ENCODE data around the gene AATF.

AATF gene, protein sequence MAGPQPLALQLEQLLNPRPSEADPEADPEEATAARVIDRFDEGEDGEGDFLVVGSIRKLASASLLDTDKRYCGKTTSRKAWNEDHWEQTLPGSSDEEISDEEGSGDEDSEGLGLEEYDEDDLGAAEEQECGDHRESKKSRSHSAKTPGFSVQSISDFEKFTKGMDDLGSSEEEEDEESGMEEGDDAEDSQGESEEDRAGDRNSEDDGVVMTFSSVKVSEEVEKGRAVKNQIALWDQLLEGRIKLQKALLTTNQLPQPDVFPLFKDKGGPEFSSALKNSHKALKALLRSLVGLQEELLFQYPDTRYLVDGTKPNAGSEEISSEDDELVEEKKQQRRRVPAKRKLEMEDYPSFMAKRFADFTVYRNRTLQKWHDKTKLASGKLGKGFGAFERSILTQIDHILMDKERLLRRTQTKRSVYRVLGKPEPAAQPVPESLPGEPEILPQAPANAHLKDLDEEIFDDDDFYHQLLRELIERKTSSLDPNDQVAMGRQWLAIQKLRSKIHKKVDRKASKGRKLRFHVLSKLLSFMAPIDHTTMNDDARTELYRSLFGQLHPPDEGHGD

DNA sequence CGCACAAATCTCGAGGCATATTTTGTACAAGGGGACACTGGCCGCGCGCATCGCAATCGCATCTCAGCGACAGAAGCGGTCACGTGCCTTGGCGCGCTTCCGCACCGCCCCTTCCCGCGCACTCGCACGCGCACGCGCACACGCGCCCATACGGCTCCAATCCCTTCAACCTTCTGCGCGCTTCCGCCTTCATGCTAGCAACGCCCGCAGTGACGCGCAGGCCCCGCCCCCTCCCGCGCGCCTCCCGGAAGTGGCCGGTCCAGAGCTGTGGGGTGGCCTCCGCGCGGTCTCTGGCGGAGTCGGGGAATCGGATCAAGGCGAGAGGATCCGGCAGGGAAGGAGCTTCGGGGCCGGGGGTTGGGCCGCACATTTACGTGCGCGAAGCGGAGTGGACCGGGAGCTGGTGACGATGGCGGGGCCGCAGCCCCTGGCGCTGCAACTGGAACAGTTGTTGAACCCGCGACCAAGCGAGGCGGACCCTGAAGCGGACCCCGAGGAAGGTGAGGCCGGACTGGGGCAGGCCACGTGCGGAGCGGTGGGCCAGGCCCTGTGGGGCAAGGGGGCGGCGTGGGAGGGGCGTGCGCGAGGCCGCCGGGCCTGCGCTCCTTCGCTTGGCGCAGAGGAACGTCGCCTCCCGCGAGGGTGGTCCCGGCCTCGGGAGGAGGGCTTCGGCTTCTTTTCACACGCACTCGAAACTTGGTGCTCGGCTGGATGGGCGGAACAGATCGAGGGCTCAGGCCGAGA lies at the start of gene AATF:
AATF (plus strand) TSS at position 238 of the 744 bp plus-strand sequence; CDS start at position 410, 172 bp downstream.
- DNase-seq (ENCODE audit: low read depth): peak; percentile 90

DNA sequence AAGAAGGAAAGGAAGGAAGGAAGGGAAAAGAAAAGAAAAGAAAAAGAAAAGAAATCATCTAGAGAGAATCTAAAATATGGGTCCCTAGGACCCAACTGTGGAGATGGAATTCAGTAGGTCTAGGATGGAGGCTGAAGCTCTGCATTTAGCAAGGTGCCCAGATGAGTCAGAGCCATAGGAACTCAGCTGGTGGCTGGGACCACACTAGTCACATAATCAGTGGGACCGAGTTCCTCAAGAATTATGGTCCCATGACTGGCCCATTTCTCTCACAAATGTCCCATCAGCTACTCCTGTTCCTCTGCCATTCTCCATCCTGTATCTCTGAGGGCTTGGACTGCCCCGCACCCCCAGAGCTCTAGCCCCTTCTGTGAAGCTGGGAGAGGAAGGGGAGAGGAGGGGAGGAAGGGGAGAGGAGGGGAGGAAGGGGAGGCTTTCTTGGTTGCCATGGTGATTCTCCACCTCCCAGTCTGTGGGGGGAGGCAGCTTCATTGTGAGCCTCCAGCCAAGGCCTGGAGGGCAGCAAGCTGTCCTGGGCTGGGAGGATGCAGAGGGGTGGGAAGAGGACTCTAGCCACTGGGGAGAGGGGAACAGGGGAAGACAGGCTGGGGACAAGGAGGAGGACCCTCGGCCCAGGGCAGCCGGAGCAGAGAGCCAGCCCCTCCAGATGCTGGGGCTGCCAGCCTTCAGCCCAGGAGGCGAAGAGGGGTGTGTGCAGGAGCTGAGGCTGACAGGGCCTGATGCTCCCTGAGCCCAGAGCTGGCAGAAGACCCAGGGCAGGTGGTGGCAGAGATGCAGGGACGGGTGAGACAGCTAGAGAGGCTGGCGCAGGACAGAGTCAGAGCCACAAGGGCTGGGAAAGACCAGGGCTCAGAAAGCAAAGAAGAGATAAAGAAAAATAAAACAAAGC lies 49.2 kb upstream of the AATF start:
- no peak for DNase-seq (ENCODE audit: low read depth)

DNA sequence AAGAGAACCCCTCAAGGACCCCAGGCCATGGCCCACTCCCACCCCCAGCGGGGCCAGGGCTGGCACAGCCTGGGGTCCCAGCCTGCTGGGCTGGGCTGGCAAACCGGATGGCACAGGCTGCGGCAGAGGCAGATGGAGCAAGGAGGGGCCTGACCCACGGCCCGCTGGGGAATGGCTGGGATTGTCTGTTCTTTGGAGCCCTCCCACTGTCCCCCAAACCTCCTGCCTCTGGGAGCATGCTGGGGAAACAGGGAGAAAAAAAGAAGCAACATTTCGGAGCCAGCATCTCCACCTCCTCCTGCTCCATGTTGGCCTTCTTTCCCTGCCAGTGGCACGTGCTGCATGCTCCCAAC lies 48.6 kb upstream of the AATF start:
- no peak for DNase-seq (ENCODE audit: low read depth)

DNA sequence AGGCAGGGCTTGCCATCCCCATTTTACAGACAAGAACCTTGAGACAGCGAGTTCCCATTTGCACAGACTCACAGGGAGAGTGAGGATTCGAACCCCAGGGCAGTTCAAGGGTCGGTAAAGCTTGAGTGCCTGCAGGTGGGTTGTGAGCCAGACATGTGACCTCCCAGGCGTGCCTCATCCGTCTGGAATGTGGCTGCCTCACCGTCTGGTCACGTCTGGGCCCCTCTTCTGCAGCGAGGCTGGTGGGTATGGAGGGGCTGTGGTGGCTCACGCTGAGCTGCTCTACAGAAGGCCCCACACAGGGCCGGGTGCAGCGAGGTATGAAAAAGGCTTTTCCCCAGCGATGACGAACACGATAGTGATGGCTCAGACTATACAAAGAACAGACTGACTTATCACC lies 47.2 kb upstream of the AATF start:
- DNase-seq (ENCODE audit: low read depth): peak; percentile 64

DNA sequence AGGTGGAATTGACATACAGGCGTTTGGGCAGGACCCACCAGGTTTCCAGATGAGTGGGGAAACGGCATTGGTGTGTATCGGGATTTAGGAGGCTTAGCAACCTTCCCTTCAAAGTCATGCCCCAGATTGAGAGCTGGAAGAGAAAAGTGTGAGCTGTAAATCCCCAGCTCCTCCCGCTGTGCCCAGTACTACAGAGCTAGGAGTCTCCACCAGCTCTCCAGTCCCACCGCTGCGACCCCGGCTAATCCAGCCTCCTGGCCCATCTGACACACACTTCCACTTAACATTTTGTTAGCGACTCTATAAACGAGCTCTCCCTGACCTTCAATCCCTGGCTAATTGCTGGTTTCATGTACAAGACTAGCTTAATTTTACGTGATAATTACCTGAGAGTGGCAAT lies 41.3 kb upstream of the AATF start:
- no peak for DNase-seq (ENCODE audit: low read depth)

DNA sequence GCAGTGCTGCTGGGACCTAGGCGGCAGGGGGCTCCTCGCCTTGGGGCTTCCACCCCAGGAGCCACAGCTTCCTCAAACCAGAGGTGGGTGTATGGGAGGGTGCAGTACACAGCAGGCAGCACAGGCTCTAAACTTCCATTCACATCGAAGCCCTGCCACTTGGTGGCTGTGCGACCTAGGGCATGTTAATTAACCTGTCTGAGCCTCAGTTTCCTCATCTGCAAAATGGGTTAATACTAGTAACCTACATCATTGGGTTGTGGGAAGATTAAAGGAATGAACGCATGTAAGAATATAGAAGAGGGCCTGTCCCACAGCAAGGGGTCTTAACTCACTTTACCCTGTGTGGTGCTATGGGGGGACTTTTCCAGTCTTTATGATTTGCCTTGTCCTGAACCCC lies 38.2 kb upstream of the AATF start:
- no peak for DNase-seq (ENCODE audit: low read depth)

DNA sequence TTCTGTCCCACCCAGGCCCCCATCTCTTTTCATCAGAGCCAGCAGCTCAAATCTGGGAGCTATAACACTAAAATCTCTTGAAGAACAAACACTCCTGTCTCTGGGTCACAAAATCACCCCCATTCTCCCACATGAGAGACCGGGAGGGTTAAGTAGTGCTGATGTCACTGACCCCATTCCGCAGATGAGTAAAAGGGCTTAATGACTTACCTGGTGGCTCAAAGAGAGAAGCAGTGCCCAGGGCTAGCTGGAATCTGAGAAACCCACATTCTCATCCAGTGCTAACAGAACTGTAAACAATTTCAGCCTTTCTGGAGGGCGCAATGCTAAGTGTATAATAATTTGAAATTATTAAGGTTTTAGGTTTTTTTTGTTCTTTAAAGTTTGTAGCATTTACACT lies 37.8 kb upstream of the AATF start:
- DNase-seq (ENCODE audit: low read depth): no peak

DNA sequence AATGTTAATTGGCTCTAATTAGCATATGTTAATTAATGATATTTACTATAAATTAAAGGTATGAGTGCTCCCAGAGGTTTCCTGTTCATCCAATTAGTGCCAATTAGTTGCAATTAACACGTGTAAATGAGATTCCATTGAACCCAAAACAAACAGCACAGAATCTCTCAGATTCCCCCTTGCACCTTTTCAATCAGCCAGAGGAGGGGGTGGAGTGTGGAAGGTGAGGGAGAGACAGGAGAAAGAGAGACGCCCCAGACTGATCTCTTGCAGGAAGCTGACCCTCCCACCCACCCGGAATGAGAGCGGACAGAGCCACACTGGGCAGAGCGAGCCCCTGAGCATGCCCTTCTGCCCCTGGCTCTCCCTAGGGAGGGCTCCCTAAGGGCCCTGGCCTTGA lies 35.6 kb upstream of the AATF start:
- DNase-seq (ENCODE audit: low read depth): no peak

DNA sequence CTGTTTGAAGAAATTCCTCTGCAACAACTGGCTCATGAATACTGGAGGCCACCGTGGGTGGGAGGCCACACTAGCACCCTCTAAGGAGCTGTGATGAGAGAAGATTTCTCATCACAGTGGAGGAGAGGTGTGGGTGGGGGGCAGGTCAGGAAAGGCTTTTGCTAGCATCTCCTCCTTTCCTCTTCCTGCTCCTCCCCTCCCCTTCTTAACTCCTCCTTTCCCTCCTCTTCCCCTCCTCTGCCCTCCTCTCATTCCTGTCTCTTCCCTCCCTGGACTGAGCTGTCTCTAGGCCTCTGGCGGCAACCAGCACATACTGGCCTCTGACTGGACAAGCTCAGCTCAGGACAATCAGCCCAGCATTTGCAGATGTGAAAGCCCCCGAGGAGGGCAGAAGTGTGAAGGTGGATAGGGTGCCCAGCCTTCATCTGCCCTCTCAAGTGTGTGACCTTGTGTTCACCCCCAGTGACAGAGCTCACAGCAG lies 30.5 kb upstream of the AATF start:
- peak; percentile 69 for DNase-seq (ENCODE audit: low read depth)

DNA sequence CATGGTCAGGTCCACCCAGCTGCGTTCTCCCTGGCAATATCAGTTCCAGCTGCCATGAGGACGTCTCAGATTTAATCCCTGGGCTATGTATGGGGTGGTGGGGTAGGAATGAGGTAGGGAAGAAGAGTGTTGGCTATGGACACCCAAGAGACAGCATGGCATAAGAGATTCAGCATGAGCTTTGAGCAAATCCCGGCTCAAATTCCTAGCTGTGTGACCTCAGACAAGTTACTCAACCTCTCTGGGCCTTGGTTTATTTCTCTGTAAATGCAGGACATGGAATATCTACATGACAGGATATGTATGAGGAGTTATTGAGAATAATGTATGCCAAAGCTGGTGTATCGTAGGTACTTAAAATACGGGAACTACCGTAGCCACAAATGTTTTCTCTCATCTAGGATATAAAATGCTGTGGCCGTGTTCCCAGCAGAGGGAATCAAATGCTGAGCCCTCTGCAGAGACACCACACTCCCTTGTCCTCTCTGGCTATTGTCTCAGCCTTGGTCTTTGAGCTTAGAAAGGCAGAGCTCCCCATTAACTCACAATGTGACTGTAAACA lies 29.3 kb upstream of the AATF start:
- DNase-seq (ENCODE audit: low read depth): no peak

DNA sequence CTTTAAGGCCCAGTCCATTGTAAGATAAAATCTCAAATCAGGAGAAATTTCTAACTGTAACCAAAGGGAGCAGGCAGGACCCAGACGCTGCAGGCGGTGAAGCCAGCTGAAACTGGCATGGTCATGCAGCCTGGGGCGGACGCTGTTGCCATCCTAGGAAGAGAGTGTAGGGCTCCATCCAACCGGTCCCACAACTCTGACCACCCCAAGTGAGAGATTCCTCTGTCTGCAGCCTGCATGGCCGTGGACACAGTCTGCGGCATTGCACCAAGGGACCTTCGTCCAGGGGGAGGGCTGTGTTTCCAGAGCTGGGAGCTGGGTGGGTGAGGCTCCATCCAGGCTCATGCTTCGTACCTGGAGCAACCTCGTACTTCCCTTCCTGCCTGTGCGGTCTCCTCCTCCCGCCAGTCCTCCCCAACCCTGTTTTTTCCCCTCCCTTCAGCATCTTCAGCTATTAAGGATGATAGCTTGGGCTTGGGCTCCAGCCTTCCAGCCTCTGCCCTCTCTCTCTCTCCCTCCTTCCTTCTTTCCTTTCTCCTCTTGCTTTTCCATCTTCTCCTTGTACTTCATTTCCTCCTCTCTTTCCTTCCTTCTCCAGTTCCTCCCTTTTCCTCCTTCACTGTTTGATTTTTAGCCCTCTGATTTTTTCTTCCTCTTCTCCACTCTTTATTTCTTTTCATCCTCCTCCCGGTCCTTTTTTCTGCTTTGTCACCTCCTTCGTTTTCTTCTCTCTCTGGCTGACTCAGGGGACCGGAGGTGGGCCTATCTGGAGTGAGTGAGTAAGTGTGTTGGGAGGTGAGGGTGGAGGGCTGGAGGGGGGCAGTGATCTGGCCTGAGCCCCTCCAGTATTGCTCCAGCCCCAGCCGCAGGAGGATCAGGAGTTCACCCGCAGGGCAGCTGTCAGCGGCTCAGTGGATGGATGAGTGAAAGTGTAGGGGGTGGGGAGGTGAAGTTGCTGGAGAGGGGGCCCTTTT lies 28.4 kb upstream of the AATF start:
- peak; percentile 80 for DNase-seq (ENCODE audit: low read depth)

DNA sequence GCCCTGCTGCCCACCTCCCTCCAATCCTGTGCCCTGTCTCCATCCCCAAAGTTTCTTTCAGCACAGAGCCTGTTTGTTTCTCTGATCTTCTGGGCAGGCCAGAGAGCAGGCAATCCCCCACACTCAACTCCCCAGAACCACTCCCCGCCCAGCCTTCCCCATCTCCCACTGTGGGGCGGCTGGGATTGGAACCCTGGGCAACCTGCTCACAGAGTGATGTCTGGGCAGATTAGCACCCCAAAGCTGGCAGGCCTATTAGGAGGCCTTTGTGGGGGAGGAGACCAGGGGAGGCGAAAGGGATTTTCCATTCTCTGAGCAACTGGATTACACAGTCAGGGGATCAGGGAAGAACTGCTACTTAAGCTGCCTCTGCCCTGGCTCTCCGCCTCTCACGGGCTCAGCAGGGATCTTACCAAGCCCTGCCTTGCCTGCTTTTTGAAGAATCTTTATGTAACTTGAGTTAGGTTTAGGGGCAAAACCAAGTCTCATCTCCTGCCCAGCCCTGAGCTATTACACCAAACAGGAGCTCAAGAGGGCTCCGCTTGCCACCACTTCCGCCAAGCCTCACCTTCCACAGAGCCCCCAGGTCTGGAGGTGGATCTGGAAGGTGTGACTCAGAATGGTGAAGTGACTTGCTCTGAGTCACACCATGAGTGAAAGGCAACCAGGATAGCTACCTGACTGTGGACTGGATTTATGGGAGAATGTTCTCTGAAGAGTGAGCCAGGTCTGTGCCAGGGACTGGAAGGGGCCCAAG lies 27.5 kb upstream of the AATF start:
- DNase-seq (ENCODE audit: low read depth): peak; percentile 89

DNA sequence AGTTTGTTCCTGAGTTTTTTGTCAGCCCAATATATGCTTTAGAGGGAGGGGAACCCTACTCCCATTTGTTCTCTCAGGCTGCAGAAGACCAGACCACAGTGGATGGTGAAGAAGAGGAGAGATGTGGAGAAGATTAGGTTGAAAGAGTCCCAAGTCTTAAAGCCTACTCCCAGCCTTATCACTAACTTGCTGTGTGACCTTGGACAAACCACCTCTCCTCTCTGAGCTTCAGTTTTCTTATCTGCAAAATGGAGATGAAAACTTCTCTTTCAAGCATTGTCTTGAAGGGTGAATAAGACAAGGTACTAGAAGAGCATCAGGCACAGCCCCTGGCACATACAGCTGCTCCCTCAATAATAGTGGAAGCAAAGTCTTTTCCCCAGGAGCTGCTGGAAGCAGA lies 26.6 kb upstream of the AATF start:
- no peak for DNase-seq (ENCODE audit: low read depth)

DNA sequence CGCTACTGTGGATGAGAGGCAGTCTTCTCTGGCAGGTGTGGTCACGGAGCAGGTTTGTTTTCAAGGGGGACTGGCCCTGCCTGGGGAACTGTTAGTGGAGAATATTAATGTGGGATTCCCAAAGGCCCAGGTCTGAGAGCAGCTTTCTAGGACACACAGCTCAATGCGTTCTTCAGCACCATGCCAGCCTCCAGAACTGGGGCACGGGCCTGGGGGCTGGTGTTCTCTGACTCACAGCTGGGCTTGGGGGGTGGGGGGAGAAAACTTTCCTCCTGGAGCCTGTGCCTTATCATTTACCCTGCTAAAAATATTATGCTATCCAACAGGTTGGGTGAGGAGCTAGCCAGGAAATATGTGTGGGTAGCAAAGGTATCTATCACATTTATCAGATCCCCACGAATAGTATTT lies 24.9 kb upstream of the AATF start:
- peak; percentile 12 for DNase-seq (ENCODE audit: low read depth)

DNA sequence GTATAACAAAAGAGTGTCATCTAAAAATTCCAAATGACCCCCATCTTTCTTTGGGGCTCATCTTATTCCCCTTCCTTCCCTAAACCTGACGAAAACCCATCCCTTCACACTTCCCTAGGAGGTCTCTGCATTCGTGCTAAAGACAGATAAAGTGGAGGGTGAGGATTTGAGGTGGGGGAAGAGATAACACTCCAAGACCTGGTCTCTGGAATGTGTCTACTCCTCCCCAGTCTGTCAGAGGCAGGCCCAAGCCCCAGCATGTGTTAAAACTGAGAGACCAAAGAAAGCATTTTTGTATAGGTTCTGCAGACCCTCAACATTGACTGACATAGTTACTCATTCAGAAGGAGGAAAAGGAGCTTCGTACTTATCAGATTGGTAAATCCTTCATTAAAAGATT lies 22.5 kb upstream of the AATF start:
- no peak for DNase-seq (ENCODE audit: low read depth)

DNA sequence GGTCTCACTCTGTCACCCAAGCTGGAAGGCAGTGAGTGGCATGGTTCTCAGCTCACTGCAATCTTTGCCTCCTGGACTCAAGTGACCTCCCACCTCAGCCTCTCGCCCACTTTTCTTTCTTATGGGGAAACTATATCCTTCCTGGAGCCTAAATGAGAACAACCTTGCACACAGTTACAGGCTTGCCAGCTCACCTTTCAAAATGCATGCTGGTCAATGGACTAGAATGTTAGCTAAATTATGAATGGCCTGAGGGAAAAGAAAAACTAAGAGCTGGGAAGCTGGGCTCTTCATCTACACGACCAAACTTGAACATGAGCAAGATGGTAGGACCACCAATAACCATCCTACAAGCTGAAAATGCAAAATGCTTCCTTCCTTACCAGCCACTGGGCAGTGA lies 22.1 kb upstream of the AATF start:
- no peak for DNase-seq (ENCODE audit: low read depth)

DNA sequence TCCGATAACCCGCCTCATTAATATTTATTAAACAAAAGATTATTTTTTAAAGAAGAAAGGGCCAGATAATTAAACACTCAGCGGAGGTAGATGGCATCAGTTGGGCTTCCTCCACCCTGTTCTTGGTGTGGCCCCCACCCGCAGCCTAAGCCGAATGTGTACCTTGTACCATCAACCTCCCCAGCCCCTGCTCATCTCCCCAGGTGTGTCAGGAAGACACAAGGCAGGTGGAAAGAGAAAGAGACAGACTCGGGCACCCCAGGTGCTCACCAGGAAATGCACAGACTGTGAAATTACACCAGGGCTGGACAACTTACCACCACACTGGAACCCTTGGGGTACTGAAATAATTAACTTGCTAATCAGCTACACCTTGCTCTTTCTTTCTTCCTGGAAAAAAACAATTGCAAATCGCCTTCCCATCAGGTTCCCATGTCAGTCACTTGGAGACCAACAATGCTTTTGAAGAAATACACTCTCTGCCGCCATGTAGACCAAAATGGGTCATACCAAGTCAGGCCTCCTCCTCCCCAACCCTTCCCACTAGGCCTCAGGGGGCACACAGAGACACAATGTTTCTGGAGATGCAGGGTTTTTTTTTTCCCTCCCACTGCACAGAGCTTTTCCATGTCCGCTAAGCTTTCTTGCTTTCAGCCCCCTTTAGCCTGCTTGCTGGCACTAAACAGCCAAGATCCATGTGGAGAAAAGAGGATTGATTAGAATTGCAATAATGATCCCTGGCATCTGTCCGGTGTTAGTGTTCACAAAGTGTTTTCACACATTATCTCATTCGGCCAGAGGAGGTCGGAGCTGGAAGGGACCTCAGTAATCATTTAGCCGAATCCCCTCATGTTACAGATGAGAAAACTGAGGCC lies 20.0 kb upstream of the AATF start:
- DNase-seq (ENCODE audit: low read depth): no peak

DNA sequence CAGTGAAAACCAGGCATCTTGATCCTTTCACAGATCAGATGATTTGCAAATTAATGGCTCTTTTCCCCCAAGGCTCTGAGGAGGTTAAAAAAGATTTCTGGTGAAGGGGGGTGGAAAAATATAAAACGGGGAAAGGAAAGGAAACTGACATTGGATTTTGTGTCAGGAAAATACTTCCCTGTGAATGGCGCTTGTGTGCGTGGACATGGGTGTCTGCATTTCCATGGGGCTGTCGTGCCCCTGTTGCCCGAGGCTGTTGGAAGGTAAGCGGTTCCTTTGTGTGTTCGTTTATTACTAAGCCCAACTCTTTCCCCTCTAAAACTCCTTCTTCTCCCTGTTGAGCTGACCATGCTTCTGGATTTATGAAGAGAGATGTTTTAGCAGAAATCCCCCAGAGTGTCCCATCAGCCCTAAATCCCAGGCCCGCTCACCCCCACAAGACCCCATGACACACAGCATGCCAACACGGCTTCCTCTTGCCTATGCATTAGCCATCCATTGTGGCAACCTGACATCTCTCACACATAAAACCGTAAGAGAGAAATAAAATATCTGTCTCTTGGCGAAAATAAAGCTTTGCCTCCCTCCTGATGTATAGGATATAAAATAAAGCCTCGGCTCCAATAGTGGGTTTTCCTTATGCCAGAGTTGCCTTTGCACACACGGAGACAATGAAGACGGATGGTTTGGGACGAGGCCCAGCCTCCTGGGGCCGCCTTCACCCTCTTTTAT lies 18.7 kb upstream of the AATF start:
- no peak for DNase-seq (ENCODE audit: low read depth)

All from amniotic epithelial cell (primary cell).